Panc1 (cell line): ENCODE measurements around the gene GEMIN7. TPM values are rescaled to one million over a fixed set of nuclear protein-coding genes. Genes with fewer than 3 reads are reported as not detected.

Source experiments
- ATAC-seq: fragments of 200-7000 bp; cut with Tn5 transposase; 2 replicates; pipeline ENCODE4 v1.9.1; 2020; ENCODE audit warnings: mild to moderate bottlenecking, moderate library complexity
- BruUV-seq: library from RNA; stranded (reverse); fragments of 400-500 nt; replicated peaks from 2 replicates; lab custom pipeline; 2021; lab: Mats Ljungman, UMichigan
- CTCF ChIA-PET: fragments of 300-600 bp; sonication (Branson Sonifier 250); formaldehyde crosslinking; loops from one replicate; lab custom pipeline; 2022; ENCODE audit warnings: antibody characterized with exemption; lab: Charles Lee
- POLR2A ChIA-PET: fragments of 300-600 bp; sonication (Branson Sonifier 250); formaldehyde crosslinking; loops from one replicate; lab custom pipeline; 2022; ENCODE audit warnings: antibody characterized with exemption; lab: Charles Lee
- DNase-seq: peaks from one replicate; pipeline ENCODE4 v3.0.0-alpha.2; 2010; ENCODE audit warnings: low read depth, low spot score
- H3K27ac ChIP-seq: 2 replicates; pipeline ENCODE4 v1.5.1; 2011; ENCODE audit warnings: mild to moderate bottlenecking, low read length, inconsistent platforms
- H3K27me3 ChIP-seq: fragments of 200-500 bp; sonication (Bioruptor generic); 2 replicates; pipeline ENCODE4 v1.6.0; 2014; ENCODE audit warnings: low read length, inconsistent platforms; ENCODE audit not compliant: control insufficient read depth, insufficient read depth
- H3K36me3 ChIP-seq: fragments of 200-500 bp; sonication (Bioruptor generic); 2 replicates; pipeline ENCODE4 v1.5.1; 2014; ENCODE audit warnings: inconsistent platforms, mild to moderate bottlenecking, low read length, moderate library complexity; ENCODE audit not compliant: control insufficient read depth, insufficient read depth
- H3K4me1 ChIP-seq: 2 replicates; pipeline ENCODE4 v1.5.1; 2011; ENCODE audit warnings: inconsistent platforms, mild to moderate bottlenecking, low read length, moderate library complexity; ENCODE audit not compliant: control insufficient read depth, insufficient read depth
- H3K4me3 ChIP-seq, 2 experiments: 2 replicates each; pipeline ENCODE4 v1.5.1; 2011 to 2012; ENCODE audit warnings: low read depth in 2 of 2, low read length in 2 of 2, mild to moderate bottlenecking in 2 of 2, inconsistent platforms in 1 of 2, moderate library complexity in 1 of 2
- H3K9me3 ChIP-seq: fragments of 200-500 bp; sonication (Bioruptor generic); 2 replicates; pipeline ENCODE4 v1.5.1; 2014; ENCODE audit warnings: low read depth, mild to moderate bottlenecking, inconsistent platforms, low read length, moderate library complexity; ENCODE audit not compliant: control insufficient read depth, insufficient read depth
- POLR2AphosphoS5 ChIP-seq: IDR thresholded peaks from 2 replicates; pipeline ENCODE4 v1.6.1; 2012; ENCODE audit warnings: mild to moderate bottlenecking, low read depth, low read length, moderate library complexity
- REST ChIP-seq, 2 experiments: IDR thresholded peaks; 2 replicates each; pipeline ENCODE4 v1.6.1; 2011 to 2012; ENCODE audit warnings: low read depth in 2 of 2, control low read depth in 1 of 2, low read length in 1 of 2, mild to moderate bottlenecking in 1 of 2, moderate library complexity in 1 of 2; ENCODE audit not compliant: insufficient read depth in 1 of 2
- SIN3A ChIP-seq: IDR thresholded peaks from 2 replicates; pipeline ENCODE4 v1.6.1; 2012; ENCODE audit warnings: low read depth, mild to moderate bottlenecking, low read length, moderate library complexity, borderline replicate concordance; ENCODE audit not compliant: insufficient read depth
- TCF7L2 ChIP-seq: IDR thresholded peaks from 2 replicates; pipeline ENCODE4 v1.6.1; 2011; ENCODE audit warnings: mild to moderate bottlenecking, low read depth, low read length, inconsistent platforms
- in situ Hi-C: cut with HindIII; loops from 2 replicates; pipeline ENCODE4 v1.10.0; 2016; ENCODE audit warnings: low sequenced_read_pairs, low pct_unique_long_range_greater_than_20kb
- intact Hi-C: fragments of 100-400 bp; cut with micrococcal nuclease; formaldehyde crosslinking; loops from one replicate; pipeline ENCODE4 v1.10.0; 2022; ENCODE audit not compliant: unreplicated experiment
- total RNA-seq: library from RNA; stranded (reverse); gene quantifications from one replicate; pipeline ENCODE4 v1.2.1, GENCODE V29; 2021; ENCODE audit not compliant: unreplicated experiment
- TF ChIP-seq, protein P1 (sequence below): fragments of 450-650 bp; IDR thresholded peaks from 2 replicates; pipeline ENCODE4 v1.5.1; 2017; ENCODE audit warnings: mild to moderate bottlenecking

Gene GEMIN7
- total RNA-seq, 1 experiment from 2014 or later: 29.5 TPM

- CTCF ChIA-PET: no interaction called here
- POLR2A ChIA-PET: no interaction called here
- intact Hi-C loops (no loop called here), in situ Hi-C loops (no loop called here)
- DNase-seq (no peak), ATAC-seq (no peak)
- H3K4me1 ChIP-seq: peaks cover 18% of the 10 kb centered on the region
- peak overlapping the region; percentile 53 to 66 for H3K4me3 ChIP-seq
- BruUV-seq: no TSS peak
- no peaks in the 10 kb centered on the region for H3K9me3 ChIP-seq
- H3K27me3 ChIP-seq: no peaks in the 10 kb centered on the region
- TF ChIP-seq REST (IDR thresholded peaks at IDR 0.05; ENCODE audit: insufficient read depth in 1 of 2, low read depth in 2 of 2, low read length in 1 of 2) (no peak), TCF7L2 (no peak), POLR2AphosphoS5 (no peak), SIN3A (no peak)
- TF ChIP-seq, protein P1, sequence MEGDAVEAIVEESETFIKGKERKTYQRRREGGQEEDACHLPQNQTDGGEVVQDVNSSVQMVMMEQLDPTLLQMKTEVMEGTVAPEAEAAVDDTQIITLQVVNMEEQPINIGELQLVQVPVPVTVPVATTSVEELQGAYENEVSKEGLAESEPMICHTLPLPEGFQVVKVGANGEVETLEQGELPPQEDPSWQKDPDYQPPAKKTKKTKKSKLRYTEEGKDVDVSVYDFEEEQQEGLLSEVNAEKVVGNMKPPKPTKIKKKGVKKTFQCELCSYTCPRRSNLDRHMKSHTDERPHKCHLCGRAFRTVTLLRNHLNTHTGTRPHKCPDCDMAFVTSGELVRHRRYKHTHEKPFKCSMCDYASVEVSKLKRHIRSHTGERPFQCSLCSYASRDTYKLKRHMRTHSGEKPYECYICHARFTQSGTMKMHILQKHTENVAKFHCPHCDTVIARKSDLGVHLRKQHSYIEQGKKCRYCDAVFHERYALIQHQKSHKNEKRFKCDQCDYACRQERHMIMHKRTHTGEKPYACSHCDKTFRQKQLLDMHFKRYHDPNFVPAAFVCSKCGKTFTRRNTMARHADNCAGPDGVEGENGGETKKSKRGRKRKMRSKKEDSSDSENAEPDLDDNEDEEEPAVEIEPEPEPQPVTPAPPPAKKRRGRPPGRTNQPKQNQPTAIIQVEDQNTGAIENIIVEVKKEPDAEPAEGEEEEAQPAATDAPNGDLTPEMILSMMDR: no peak
- H3K36me3 ChIP-seq: peaks cover 4% of the 10 kb centered on the region; the same call in 1 of the 2 replicates
- H3K27ac ChIP-seq: peak overlapping the region; percentile 82
Observed at GRCh38 chr19:45076851-45077730, 2.0 kb upstream of the GEMIN7 start.

DNA sequence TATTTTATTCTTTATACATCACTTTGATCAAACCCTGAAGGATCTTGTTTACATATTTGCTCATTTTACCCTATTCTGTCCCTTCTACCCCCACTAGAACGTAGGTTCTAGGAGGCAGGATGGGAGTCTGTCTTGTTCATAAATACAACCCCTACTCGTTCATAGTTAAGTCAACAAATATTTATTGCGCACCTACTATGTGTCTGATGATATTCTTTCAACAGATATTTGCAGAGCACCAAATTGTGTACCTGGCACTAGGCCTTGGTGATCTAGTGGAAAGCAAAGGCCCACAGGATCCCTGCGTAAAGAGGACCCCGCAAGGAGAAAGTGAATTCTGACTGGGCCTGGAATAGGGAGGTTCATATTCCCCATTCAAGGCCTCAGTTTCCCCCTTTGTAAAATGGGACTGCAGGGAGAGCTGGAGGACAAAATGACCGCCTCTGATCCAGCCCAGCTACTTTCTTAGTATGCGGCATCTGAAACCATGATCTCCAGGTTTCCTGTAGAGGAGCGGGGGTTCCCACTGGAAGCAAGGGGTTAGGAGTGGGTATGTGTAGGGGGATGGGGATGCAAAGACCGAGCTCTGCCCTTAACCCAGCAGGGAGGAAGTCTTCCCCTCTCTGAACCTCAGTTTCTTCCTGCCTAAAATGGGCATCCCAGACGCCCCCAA is 534 bp upstream of the GEMIN7 start:
- no TSS peak for BruUV-seq
- Histone ChIP-seq H3K36me3 (peaks cover 4% of the 10 kb centered on the region; the same call in 1 of the 2 replicates), H3K27me3 (no peaks in the 10 kb centered on the region), H3K4me1 (peaks cover 18% of the 10 kb centered on the region), H3K4me3 (peak overlapping the region; percentile 95 to 96), H3K27ac (peak overlapping the region; percentile 91), H3K9me3 (no peaks in the 10 kb centered on the region)
- TF ChIP-seq, protein P1: no peak
- TF ChIP-seq REST (IDR thresholded peaks at IDR 0.05; ENCODE audit: insufficient read depth in 1 of 2, low read depth in 2 of 2, low read length in 1 of 2): no peak
- no peak for TF ChIP-seq TCF7L2
- no peak for TF ChIP-seq SIN3A
- no peak for TF ChIP-seq POLR2AphosphoS5
- POLR2A ChIA-PET: no interaction called here
- CTCF ChIA-PET: no interaction called here
- ATAC-seq (peak; percentile 12), DNase-seq (no peak)
- in situ Hi-C loops: no loop called here
- intact Hi-C loops: no loop called here
